ENCODE data around the gene CDC5L. TPM values are rescaled to one million over a fixed set of nuclear protein-coding genes. Genes with fewer than 3 reads are reported as not detected.

The CDC5L gene
- total and polyA plus RNA-seq, 2 of the 13 experiments (the other 11 are each of a cell fraction or from before 2014, with no cell fraction given), result 11.0 to 34.2 TPM

GRCh38 chr6:44468835-44469234 lies 81.3 kb downstream of the CDC5L start (continued):
- TF ChIP-seq KDM2A (CRISPR knock-in tag; IDR thresholded peaks at IDR 0.05; ENCODE audit: borderline replicate concordance, low read depth) (no peak), PAF1 (CRISPR knock-in tag; IDR thresholded peaks at IDR 0.05) (no peak), ZNF3 (CRISPR knock-in tag; IDR thresholded peaks at IDR 0.05) (no peak), DRAP1 (CRISPR knock-in tag; IDR thresholded peaks at IDR 0.05) (no peak), MTA3 (CRISPR knock-in tag; IDR thresholded peaks at IDR 0.05) (no peak), BORCS8-MEF2B (CRISPR knock-in tag; IDR thresholded peaks at IDR 0.05) (no peak), GABPA (IDR thresholded peaks at IDR 0.05; ENCODE audit: low read depth, low read length) (no peak), GABPA (CRISPR knock-in tag; IDR thresholded peaks at IDR 0.05; ENCODE audit: low read depth) (no peak), MED1 (CRISPR knock-in tag; IDR thresholded peaks at IDR 0.05) (no peak), AFF4 (CRISPR knock-in tag; IDR thresholded peaks at IDR 0.05) (no peak), ZNF124 (CRISPR knock-in tag; IDR thresholded peaks at IDR 0.05) (no peak)

GRCh38 chr6:44470115-44470464 lies 82.6 kb downstream of the CDC5L start:
- in situ Hi-C loops (cut with HindIII; ENCODE audit: extremely low pct_ligation_motif_present, low pct_unique_long_range_greater_than_20kb), result loop anchor here (10.0 kb wide), 2 partner anchors 175 to 1245 kb away; no protein-coding TSS in a partner anchor
- ChIA-PET CTCF (ENCODE audit: low intra/inter-chr PET ratio, low total read pairs) (no interaction called here), POLR2A (interaction anchor here (0.8 to 1.0 kb wide), 3 partner anchors 83 to 908 kb away, joined by 3 read pairs; partner anchors contain the start of gene SUPT3H)
- no peak for ATAC-seq
- Histone ChIP-seq H3K4me3 (replicated peaks in 1 of 3; ENCODE audit: insufficient read depth in 1 of 3, low read depth in 2 of 3, low read length in 3 of 3) (no peak overlapping the region), H2AFZ (ENCODE audit: low read length) (no peak overlapping the region), H3K27me3 (ENCODE audit: control insufficient read depth in 1 of 2, insufficient read depth in 2 of 2, low read length in 2 of 2) (peaks cover 4 to 40% of the 10 kb centered on the region in 2 experiments; a peak in 4 of 5 replicates), H3K4me2 (ENCODE audit: low read depth, low read length) (no peak overlapping the region), H4K20me1 (ENCODE audit: insufficient read depth, low read length) (no peaks in the 10 kb centered on the region), H3K36me3 (replicated peaks in 1 of 2; ENCODE audit: control insufficient read depth in 1 of 2, insufficient read depth in 2 of 2, low read length in 2 of 2) (no peaks in the 10 kb centered on the region), H3K9me3 (ENCODE audit: low read length) (no peaks in the 10 kb centered on the region), H3K79me2 (ENCODE audit: insufficient read depth, low read length) (no peaks in the 10 kb centered on the region), H3K9ac (ENCODE audit: insufficient read depth, low read depth, low read length) (no peak overlapping the region), H3K27ac (ENCODE audit: extremely low read length, insufficient read depth, low read length) (no peak overlapping the region), H3K4me1 (ENCODE audit: insufficient read depth, low read length) (peaks cover 5% of the 10 kb centered on the region)
- no TSS peak for BruUV-seq (replicated peaks)
- DNase-seq (ENCODE audit: low spot score), result no peak
- intact Hi-C loops (cut with micrococcal nuclease; ENCODE audit: unreplicated experiment), result no loop called here
- 18% methylated on average over 4 of the region's 7 CpGs for WGBS (ENCODE audit: low lambda C conversion rate)
- no peak for FAIRE-seq
- TF ChIP-seq SIX4 (CRISPR knock-in tag; IDR thresholded peaks at IDR 0.05), result no peak
- TF ChIP-seq ZNF781 (CRISPR knock-in tag; IDR thresholded peaks at IDR 0.05; ENCODE audit: borderline replicate concordance, not compliant biosample characterization), result peak; percentile 36
- 0 out of 2 replicates have a peak, but pooled peaks have one; percentile 9 for TF ChIP-seq THRA (CRISPR knock-in tag; IDR thresholded peaks at IDR 0.05; ENCODE audit: borderline replicate concordance)
- TF ChIP-seq ZNF687 (CRISPR knock-in tag; IDR thresholded peaks at IDR 0.05), result 0 out of 2 replicates have a peak, but pooled peaks have one; percentile 4
